K562 (cell line): ENCODE data around the gene SLC12A4. TPM values are rescaled to one million over a fixed set of nuclear protein-coding genes. Genes with fewer than 3 reads are reported as not detected.

Source experiments
- ATAC-seq: fragments of 200-7000 bp; cut with Tn5 transposase; 3 replicates; pipeline ENCODE4 v1.9.1; 2020; ENCODE audit warnings: moderate library complexity
- BruUV-seq: library from RNA; stranded (reverse); fragments of 400-500 nt; replicated peaks from 2 replicates; lab custom pipeline; 2021; lab: Mats Ljungman, UMichigan
- CTCF ChIA-PET: fragments of 300-600 bp; formaldehyde crosslinking; extraction: SDS; loops from one replicate; lab custom pipeline; 2021; ENCODE audit warnings: low intra/inter-chr PET ratio; lab: Yijun Ruan, JAX
- POLR2A ChIA-PET: fragments of 300-600, 350-650 bp; sonication (Branson Sonifier 250); formaldehyde crosslinking; extraction: SDS; loops from one replicate; lab custom pipeline; 2021; ENCODE audit warnings: antibody characterized with exemption, inconsistent platforms; lab: Yijun Ruan, JAX
- DNase-seq, 4 experiments: peaks; one replicate each; pipeline versions ENCODE4 v3.0.0 to v3.0.0-alpha.2; 2011 to 2018; ENCODE audit warnings: low spot score in 3 of 4, mixed read lengths in 3 of 4; ENCODE audit errors: extremely low read depth in 1 of 4
- FAIRE-seq: peaks from 2 replicates; lab custom pipeline; 2011; peaks lifted over from hg19 to GRCh38; lab: Jason Lieb, UNC
- H2AFZ ChIP-seq: 2 replicates; pipeline ENCODE4 v1.6.0; 2011; ENCODE audit warnings: low read depth, low read length, control low read depth, inconsistent platforms
- H3K27ac ChIP-seq: fragments of 200-600 bp; 3 replicates; pipeline ENCODE4 v1.8.0; 2011; ENCODE audit warnings: low read depth, mild to moderate bottlenecking, control low read depth, inconsistent platforms, low read length, moderate library complexity, mixed read lengths; ENCODE audit errors: extremely low read depth
- H3K27me3 ChIP-seq, 2 experiments: fragments of 300-600 bp in 1 of 2; 2 replicates in 1 of 2; 3 replicates in 1 of 2; pipeline versions ENCODE4 v1.6.0 to v1.8.0; 2011; ENCODE audit warnings: inconsistent platforms in 2 of 2, low read length in 2 of 2, mild to moderate bottlenecking in 1 of 2, mixed read lengths in 1 of 2, moderate library complexity in 1 of 2; ENCODE audit not compliant: control insufficient read depth in 2 of 2, insufficient read depth in 2 of 2
- H3K36me3 ChIP-seq: fragments of 300-600 bp; 3 replicates; pipeline ENCODE4 v1.8.0; 2011; ENCODE audit warnings: mild to moderate bottlenecking, low read length, inconsistent platforms; ENCODE audit not compliant: control insufficient read depth, insufficient read depth
- H3K4me1 ChIP-seq, 2 experiments: fragments of 200-600 bp in 1 of 2; replicated peaks in 1 of 2; 2 replicates in 1 of 2; 3 replicates in 1 of 2; pipeline versions ENCODE4 v1.5.1 to v1.8.0; 2011; ENCODE audit warnings: inconsistent platforms in 2 of 2, low read length in 2 of 2, mild to moderate bottlenecking in 1 of 2, mixed read lengths in 1 of 2, moderate library complexity in 1 of 2; ENCODE audit not compliant: control insufficient read depth in 2 of 2, insufficient read depth in 2 of 2
- H3K4me2 ChIP-seq: 2 replicates; pipeline ENCODE4 v1.6.1; 2011; ENCODE audit warnings: low read length, control low read depth, inconsistent platforms, mixed read lengths; ENCODE audit not compliant: insufficient read depth
- H3K4me3 ChIP-seq: fragments of 200-600 bp; sonication (generic), shearing (Covaris generic); 2 replicates; pipeline ENCODE4 v1.5.1; 2016; ENCODE audit warnings: control low read depth, inconsistent platforms
- H3K79me2 ChIP-seq: fragments of 200-600 bp; 3 replicates; pipeline ENCODE4 v1.8.0; 2011; ENCODE audit warnings: low read length, inconsistent platforms; ENCODE audit not compliant: control insufficient read depth, insufficient read depth
- H3K9ac ChIP-seq, 2 experiments: 2 replicates each; pipeline versions ENCODE4 v1.6.0 to v1.6.1; 2011; ENCODE audit warnings: low read depth in 2 of 2, low read length in 2 of 2, control low read depth in 1 of 2, inconsistent platforms in 1 of 2, mild to moderate bottlenecking in 1 of 2, mixed read lengths in 1 of 2; ENCODE audit not compliant: insufficient read depth in 1 of 2
- H3K9me1 ChIP-seq: one replicate; pipeline ENCODE4 v1.6.0; 2011; ENCODE audit warnings: inconsistent platforms, mild to moderate bottlenecking, low read length, moderate library complexity; ENCODE audit not compliant: control insufficient read depth, insufficient read depth
- H3K9me3 ChIP-seq: replicated peaks from 2 replicates; pipeline ENCODE4 v1.5.1; 2011; ENCODE audit warnings: low read depth, low read length, inconsistent platforms; ENCODE audit not compliant: control insufficient read depth, insufficient read depth
- H4K20me1 ChIP-seq: replicated peaks from 2 replicates; pipeline ENCODE4 v1.6.1; 2011; ENCODE audit warnings: low read length, inconsistent platforms, mixed read lengths; ENCODE audit not compliant: control insufficient read depth, insufficient read depth
- BCL6 ChIP-seq: fragments of 250-450 bp; sonication (Bioruptor Pico); IDR thresholded peaks from 2 replicates; pipeline ENCODE4 v1.4.0; 2020
- GMEB1 ChIP-seq: fragments of 250-450 bp; sonication (Bioruptor Pico); IDR thresholded peaks from 2 replicates; pipeline ENCODE4 v1.4.0; 2020; ENCODE audit warnings: mild to moderate bottlenecking
- IRF9 ChIP-seq: fragments of 450-650 bp; IDR thresholded peaks from 2 replicates; pipeline ENCODE4 v1.6.1; 2016; ENCODE audit warnings: missing biosample characterization, missing genetic modification characterization
- KHSRP ChIP-seq: fragments of 450-650 bp; IDR thresholded peaks from 2 replicates; pipeline ENCODE4 v1.6.1; 2017
- MCM2 ChIP-seq: fragments of 450-650 bp; IDR thresholded peaks from 2 replicates; pipeline ENCODE4 v1.6.1; 2017; ENCODE audit warnings: low read depth, mild to moderate bottlenecking
- NFIC ChIP-seq: fragments of 450-650 bp; IDR thresholded peaks from 2 replicates; pipeline ENCODE4 v1.6.1; 2017; ENCODE audit warnings: mild to moderate bottlenecking, inconsistent platforms
- POLR2G ChIP-seq: fragments of 200-400 bp; formaldehyde crosslinking; IDR thresholded peaks from 2 replicates; pipeline ENCODE4 v1.6.1; 2017; ENCODE audit warnings: low read depth, mild to moderate bottlenecking, antibody characterized with exemption, low read length, moderate library complexity
- RAD21 ChIP-seq, 2 experiments: fragments of 250-450 bp in 1 of 2; fragments of 450-650 bp in 1 of 2; sonication (Bioruptor Pico) in 1 of 2; formaldehyde crosslinking in 1 of 2; IDR thresholded peaks in 1 of 2; conservative IDR thresholded peaks in 1 of 2; 2 replicates each; pipeline versions ENCODE4 v1.4.0 to v1.8.0; 2020 to 2022; ENCODE audit warnings: mild to moderate bottlenecking in 2 of 2, moderate library complexity in 1 of 2
- RBFOX2 ChIP-seq: fragments of 200-400 bp; formaldehyde crosslinking; IDR thresholded peaks from 2 replicates; pipeline ENCODE4 v1.6.1; 2017; ENCODE audit warnings: low read depth, mild to moderate bottlenecking, low read length, moderate library complexity
- SMARCA4 ChIP-seq: fragments of 450-650 bp; IDR thresholded peaks from 2 replicates; pipeline ENCODE4 v1.6.1; 2016
- SRSF9 ChIP-seq: fragments of 200-400 bp; formaldehyde crosslinking; IDR thresholded peaks from 2 replicates; pipeline ENCODE4 v1.6.1; 2017; ENCODE audit warnings: low read depth, low read length, borderline replicate concordance
- TAF7 ChIP-seq: fragments of 450-650 bp; IDR thresholded peaks from 2 replicates; pipeline ENCODE4 v1.6.1; 2016; ENCODE audit warnings: missing genetic modification characterization, missing compliant biosample characterization
- ZNF12 ChIP-seq: sonication (generic); formaldehyde crosslinking; IDR thresholded peaks from 2 replicates; pipeline ENCODE4 v1.4.0; 2020; ENCODE audit warnings: mild to moderate bottlenecking, missing genetic modification reagents
- WGBS: fragments of 100-300 bp; shearing (Covaris generic); methylation state at CpG from one replicate; pipeline ENCODE4 v1.1.6; 2016; ENCODE audit warnings: low coverage, mixed read lengths; ENCODE audit not compliant: insufficient coverage; ENCODE audit errors: missing lambda C conversion rate; 5-methylcytosine and 5-hydroxymethylcytosine counted together
- in situ Hi-C: fragments of 300-500 bp; cut with MboI; formaldehyde crosslinking; loops from 4 replicates; pipeline ENCODE4 v1.15.0; 2018; ENCODE audit warnings: inconsistent platforms, mixed read lengths
- intact Hi-C: fragments of 100-400 bp; cut with micrococcal nuclease; formaldehyde crosslinking; loops from 2 replicates; pipeline ENCODE4 v1.14.2; 2022
- polyA plus RNA-seq, 8 experiments: library from polyadenylated mRNA; depleted of rRNA in 4 of 8; stranded (reverse) in 5 of 8; unstranded in 3 of 8; fragments of >200 nt; fragmentation: Nextera tagmentation in 2 of 8; fragmentation: Illumina TruSeq in 1 of 8; extraction: Ambion mirVana in 2 of 8; extraction: Trizol in 1 of 8; gene quantifications; 2 replicates each; pipeline versions ENCODE4 v1.2.1 to v1.2.3, GENCODE V29; 2011 to 2014; ENCODE audit warnings: inconsistent platforms in 1 of 8, missing spikeins in 1 of 8
- total RNA-seq, 7 experiments: library from RNA; depleted of rRNA in 6 of 7; stranded (reverse); fragments of >200 nt in 6 of 7; fragmentation: Illumina TruSeq in 2 of 7; extraction: Trizol in 2 of 7; gene quantifications; 2 replicates each; pipeline versions ENCODE4 v1.2.1 to v1.2.3, GENCODE V29; 2011 to 2021; ENCODE audit warnings: low replicate concordance in 1 of 7
- TF ChIP-seq, protein P1 (sequence below), 3 experiments: IDR thresholded peaks in 2 of 3; conservative IDR thresholded peaks in 1 of 3; 2 replicates each; pipeline ENCODE4 v1.5.1; 2011 to 2012; ENCODE audit warnings: low read length in 3 of 3, mild to moderate bottlenecking in 3 of 3, control low read depth in 2 of 3, improper control_type of control experiment in 1 of 3, inconsistent platforms in 1 of 3, low read depth in 1 of 3, mixed read lengths in 1 of 3, moderate library complexity in 1 of 3; ENCODE audit not compliant: insufficient read depth in 2 of 3
- TF ChIP-seq, protein P2 (sequence below): sonication (generic); formaldehyde crosslinking; IDR thresholded peaks from 2 replicates; pipeline ENCODE4 v1.8.1; 2023; ENCODE audit warnings: mild to moderate bottlenecking, missing genetic modification reagents

SLC12A4 gene
- total and polyA plus RNA-seq, 9 of the 15 experiments (the other 6 are each of a cell fraction or from before 2014, with no cell fraction given), result 0.75 to 43.5 (median 15.0) TPM

- no peaks in the 10 kb centered on the region for H3K27me3 ChIP-seq
- 0 out of 3 replicates have a peak, but pooled peaks have one; percentile 5 for ATAC-seq
- H3K9ac ChIP-seq, result peak overlapping the region in 1 of 2 experiments; percentile 24; a peak in 1 of 4 replicates
- no TSS peak for BruUV-seq
- in situ Hi-C loops, result no loop called here
- H3K4me1 ChIP-seq, result peaks cover 27 to 56% of the 10 kb centered on the region in 2 experiments; a peak in 4 of 5 replicates
- peaks cover 64% of the 10 kb centered on the region; the same call in 2 of the 3 replicates for H3K36me3 ChIP-seq
- no peak overlapping the region for H3K27ac ChIP-seq
- no peak overlapping the region for H2AFZ ChIP-seq
- H3K4me2 ChIP-seq, result no peak overlapping the region
- peaks cover 13% of the 10 kb centered on the region for H3K9me1 ChIP-seq
- peaks cover 26% of the 10 kb centered on the region for H3K79me2 ChIP-seq
- no peak overlapping the region for H3K4me3 ChIP-seq
- H4K20me1 ChIP-seq, result peaks cover 23% of the 10 kb centered on the region
- intact Hi-C loops, result no loop called here
- ChIA-PET CTCF (no interaction called here), POLR2A (interaction anchor here (0.6 to 1.5 kb wide), 7 partner anchors 14 to 118 kb away, joined by 3 to 5 read pairs (median 3); partner anchors contain the start of genes NUTF2 and PSMB10)
- 81% methylated on average over 27 of the region's 32 CpGs for WGBS
- no peaks in the 10 kb centered on the region for H3K9me3 ChIP-seq
- no peak for FAIRE-seq
- DNase-seq, result peak; percentile 36 to 66 (median 58)
- no peak for TF ChIP-seq GMEB1 (CRISPR knock-in tag)
- TF ChIP-seq RAD21 (CRISPR knock-in tag; conservative IDR thresholded peaks at IDR 0.05 in 1 of 2, IDR thresholded peaks at IDR 0.05 in 1 of 2), result peak in 1 of 2 experiments; percentile 12; a peak in 1 of 4 replicates
- TF ChIP-seq, protein P1, sequence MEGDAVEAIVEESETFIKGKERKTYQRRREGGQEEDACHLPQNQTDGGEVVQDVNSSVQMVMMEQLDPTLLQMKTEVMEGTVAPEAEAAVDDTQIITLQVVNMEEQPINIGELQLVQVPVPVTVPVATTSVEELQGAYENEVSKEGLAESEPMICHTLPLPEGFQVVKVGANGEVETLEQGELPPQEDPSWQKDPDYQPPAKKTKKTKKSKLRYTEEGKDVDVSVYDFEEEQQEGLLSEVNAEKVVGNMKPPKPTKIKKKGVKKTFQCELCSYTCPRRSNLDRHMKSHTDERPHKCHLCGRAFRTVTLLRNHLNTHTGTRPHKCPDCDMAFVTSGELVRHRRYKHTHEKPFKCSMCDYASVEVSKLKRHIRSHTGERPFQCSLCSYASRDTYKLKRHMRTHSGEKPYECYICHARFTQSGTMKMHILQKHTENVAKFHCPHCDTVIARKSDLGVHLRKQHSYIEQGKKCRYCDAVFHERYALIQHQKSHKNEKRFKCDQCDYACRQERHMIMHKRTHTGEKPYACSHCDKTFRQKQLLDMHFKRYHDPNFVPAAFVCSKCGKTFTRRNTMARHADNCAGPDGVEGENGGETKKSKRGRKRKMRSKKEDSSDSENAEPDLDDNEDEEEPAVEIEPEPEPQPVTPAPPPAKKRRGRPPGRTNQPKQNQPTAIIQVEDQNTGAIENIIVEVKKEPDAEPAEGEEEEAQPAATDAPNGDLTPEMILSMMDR (IDR thresholded peaks at IDR 0.05 in 2 of 3, conservative IDR thresholded peaks at IDR 0.05 in 1 of 3; ENCODE audit: insufficient read depth in 2 of 3, low read depth in 1 of 3, low read length in 3 of 3), result peak in 1 of 3 experiments; percentile 26; a peak in 2 of 6 replicates
- TF ChIP-seq BCL6, result no peak
- TF ChIP-seq, protein P2, sequence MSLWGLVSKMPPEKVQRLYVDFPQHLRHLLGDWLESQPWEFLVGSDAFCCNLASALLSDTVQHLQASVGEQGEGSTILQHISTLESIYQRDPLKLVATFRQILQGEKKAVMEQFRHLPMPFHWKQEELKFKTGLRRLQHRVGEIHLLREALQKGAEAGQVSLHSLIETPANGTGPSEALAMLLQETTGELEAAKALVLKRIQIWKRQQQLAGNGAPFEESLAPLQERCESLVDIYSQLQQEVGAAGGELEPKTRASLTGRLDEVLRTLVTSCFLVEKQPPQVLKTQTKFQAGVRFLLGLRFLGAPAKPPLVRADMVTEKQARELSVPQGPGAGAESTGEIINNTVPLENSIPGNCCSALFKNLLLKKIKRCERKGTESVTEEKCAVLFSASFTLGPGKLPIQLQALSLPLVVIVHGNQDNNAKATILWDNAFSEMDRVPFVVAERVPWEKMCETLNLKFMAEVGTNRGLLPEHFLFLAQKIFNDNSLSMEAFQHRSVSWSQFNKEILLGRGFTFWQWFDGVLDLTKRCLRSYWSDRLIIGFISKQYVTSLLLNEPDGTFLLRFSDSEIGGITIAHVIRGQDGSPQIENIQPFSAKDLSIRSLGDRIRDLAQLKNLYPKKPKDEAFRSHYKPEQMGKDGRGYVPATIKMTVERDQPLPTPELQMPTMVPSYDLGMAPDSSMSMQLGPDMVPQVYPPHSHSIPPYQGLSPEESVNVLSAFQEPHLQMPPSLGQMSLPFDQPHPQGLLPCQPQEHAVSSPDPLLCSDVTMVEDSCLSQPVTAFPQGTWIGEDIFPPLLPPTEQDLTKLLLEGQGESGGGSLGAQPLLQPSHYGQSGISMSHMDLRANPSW (CRISPR knock-in tag), result no peak
- TF ChIP-seq POLR2G, result peak; percentile 61; the same call in 1 of the 2 replicates
- no peak for TF ChIP-seq MCM2
- peak; percentile 93 for TF ChIP-seq NFIC
- no peak for TF ChIP-seq ZNF12 (CRISPR knock-in tag)
- peak; percentile 56 for TF ChIP-seq RBFOX2
- no peak for TF ChIP-seq SRSF9
- TF ChIP-seq IRF9 (tag), result no peak
- no peak for TF ChIP-seq KHSRP
- TF ChIP-seq TAF7 (tag), result no peak
- no peak for TF ChIP-seq SMARCA4
Observed at GRCh38 chr16:67963662-67964321, 4.6 kb downstream of the SLC12A4 start.
